Neural crest cell (in vitro differentiated cells): ENCODE data around the gene ZBP1. TPM values are rescaled to one million over a fixed set of nuclear protein-coding genes. Genes with fewer than 3 reads are reported as not detected.

Source experiments
- DNase-seq: peaks from one replicate; pipeline ENCODE4 v3.0.0; 2021; ENCODE audit warnings: low read depth, mixed read lengths, low spot score
- H3K27ac Mint-ChIP-seq: one replicate; pipeline ENCODE4 v1.8.0; 2021; ENCODE audit warnings: mild to moderate bottlenecking, mixed read lengths; ENCODE audit not compliant: unreplicated experiment
- H3K27me3 Mint-ChIP-seq: 2 replicates; pipeline ENCODE4 v1.8.0; 2021; ENCODE audit warnings: low read depth, mild to moderate bottlenecking, mixed read lengths
- H3K36me3 Mint-ChIP-seq: 2 replicates; pipeline ENCODE4 v1.8.0; 2021; ENCODE audit warnings: low read depth, mild to moderate bottlenecking, mixed read lengths
- H3K4me1 Mint-ChIP-seq: 2 replicates; pipeline ENCODE4 v1.8.0; 2021; ENCODE audit warnings: mixed read lengths
- H3K4me3 Mint-ChIP-seq: one replicate; pipeline ENCODE4 v1.8.0; 2021; ENCODE audit warnings: mild to moderate bottlenecking, mixed read lengths
- H3K9me3 Mint-ChIP-seq: 2 replicates; pipeline ENCODE4 v1.8.0; 2021; ENCODE audit warnings: mixed read lengths
- total RNA-seq: library from RNA; stranded (reverse); gene quantifications from 2 replicates; pipeline ENCODE4 v1.2.1, GENCODE V29; 2021
- TF ChIP-seq, protein P1 (sequence below): fragments of 200-600 bp; sonication (generic); conservative IDR thresholded peaks from 2 replicates; pipeline ENCODE4 v1.5.0; 2021; ENCODE audit warnings: antibody characterized with exemption, mild to moderate bottlenecking

The ZBP1 gene
- total RNA-seq, 1 donor from 2014 or later: not detected

DNA sequence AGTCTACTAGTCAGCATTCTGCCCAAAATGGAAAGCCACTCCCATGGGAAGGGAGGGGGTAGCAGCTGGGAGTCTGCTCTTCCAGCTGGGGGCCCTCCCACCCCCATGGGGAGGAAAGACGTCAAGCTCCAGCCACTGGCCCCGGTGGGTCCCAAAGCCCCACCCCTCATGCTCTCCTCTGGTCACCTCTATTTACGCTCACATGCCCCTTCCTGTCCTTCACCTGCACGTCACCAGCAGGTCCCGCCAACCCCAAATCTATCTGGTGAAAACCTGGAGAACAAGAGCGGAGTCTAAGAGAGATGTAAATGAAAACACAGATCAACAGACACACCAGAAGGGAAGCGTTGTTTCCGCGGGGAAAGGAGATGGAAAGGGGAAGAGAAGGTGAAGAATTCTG is 30.0 kb upstream of the ZBP1 start:
- Mint-ChIP-seq H3K9me3 (no peaks in the 10 kb centered on the region), H3K4me1 (peaks cover 5% of the 10 kb centered on the region), H3K4me3 (no peak overlapping the region), H3K36me3 (peaks cover 3% of the 10 kb centered on the region), H3K27me3 (peaks cover 5% of the 10 kb centered on the region), H3K27ac (no peak overlapping the region)
- TF ChIP-seq, protein P1, sequence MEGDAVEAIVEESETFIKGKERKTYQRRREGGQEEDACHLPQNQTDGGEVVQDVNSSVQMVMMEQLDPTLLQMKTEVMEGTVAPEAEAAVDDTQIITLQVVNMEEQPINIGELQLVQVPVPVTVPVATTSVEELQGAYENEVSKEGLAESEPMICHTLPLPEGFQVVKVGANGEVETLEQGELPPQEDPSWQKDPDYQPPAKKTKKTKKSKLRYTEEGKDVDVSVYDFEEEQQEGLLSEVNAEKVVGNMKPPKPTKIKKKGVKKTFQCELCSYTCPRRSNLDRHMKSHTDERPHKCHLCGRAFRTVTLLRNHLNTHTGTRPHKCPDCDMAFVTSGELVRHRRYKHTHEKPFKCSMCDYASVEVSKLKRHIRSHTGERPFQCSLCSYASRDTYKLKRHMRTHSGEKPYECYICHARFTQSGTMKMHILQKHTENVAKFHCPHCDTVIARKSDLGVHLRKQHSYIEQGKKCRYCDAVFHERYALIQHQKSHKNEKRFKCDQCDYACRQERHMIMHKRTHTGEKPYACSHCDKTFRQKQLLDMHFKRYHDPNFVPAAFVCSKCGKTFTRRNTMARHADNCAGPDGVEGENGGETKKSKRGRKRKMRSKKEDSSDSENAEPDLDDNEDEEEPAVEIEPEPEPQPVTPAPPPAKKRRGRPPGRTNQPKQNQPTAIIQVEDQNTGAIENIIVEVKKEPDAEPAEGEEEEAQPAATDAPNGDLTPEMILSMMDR: no peak
- no peak for DNase-seq

GRCh38 chr20:57649617-57650015 is 29.4 kb upstream of the ZBP1 start:
- H3K4me3 Mint-ChIP-seq: no peak overlapping the region
- DNase-seq: no peak
- no peak overlapping the region for H3K27ac Mint-ChIP-seq

DNA sequence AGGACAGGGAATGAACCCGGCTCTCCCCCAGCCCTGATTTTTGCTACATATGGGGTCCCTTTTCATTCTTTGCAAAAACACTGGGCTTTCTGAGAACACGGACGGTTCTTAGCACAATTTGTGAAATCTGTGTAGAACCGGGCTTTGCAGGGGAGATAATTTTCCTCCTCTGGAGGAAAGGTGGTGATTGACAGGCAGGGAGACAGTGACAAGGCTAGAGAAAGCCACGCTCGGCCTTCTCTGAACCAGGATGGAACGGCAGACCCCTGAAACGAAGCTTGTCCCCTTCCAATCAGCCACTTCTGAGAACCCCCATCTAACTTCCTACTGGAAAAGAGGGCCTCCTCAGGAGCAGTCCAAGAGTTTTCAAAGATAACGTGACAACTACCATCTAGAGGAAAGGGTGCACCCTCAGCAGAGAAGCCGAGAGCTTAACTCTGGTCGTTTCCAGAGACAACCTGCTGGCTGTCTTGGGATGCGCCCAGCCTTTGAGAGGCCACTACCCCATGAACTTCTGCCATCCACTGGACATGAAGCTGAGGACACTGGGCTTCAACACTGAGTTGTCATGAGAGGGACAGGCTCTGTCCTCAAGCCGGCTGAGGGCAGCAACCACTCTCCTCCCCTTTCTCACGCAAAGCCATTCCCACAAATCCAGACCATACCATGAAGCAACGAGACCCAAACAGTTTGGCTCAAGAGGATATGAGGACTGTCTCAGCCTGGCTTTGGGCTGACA is 28.8 kb upstream of the ZBP1 start:
- no peaks in the 10 kb centered on the region for H3K4me1 Mint-ChIP-seq
- peaks cover 6% of the 10 kb centered on the region for H3K9me3 Mint-ChIP-seq
- peaks cover 2% of the 10 kb centered on the region for H3K27me3 Mint-ChIP-seq
- no peak for DNase-seq
- TF ChIP-seq, protein P1: no peak
- no peak overlapping the region for H3K4me3 Mint-ChIP-seq
- H3K27ac Mint-ChIP-seq: no peak overlapping the region
- peaks cover 3% of the 10 kb centered on the region for H3K36me3 Mint-ChIP-seq

More at GRCh38 chr20:57649617-57650015, 29.4 kb upstream of the ZBP1 start:
- TF ChIP-seq, protein P1: no peak
- Mint-ChIP-seq H3K36me3 (peaks cover 3% of the 10 kb centered on the region), H3K4me1 (peaks cover 5% of the 10 kb centered on the region), H3K27me3 (peaks cover 5% of the 10 kb centered on the region), H3K9me3 (peaks cover 3% of the 10 kb centered on the region)

DNA sequence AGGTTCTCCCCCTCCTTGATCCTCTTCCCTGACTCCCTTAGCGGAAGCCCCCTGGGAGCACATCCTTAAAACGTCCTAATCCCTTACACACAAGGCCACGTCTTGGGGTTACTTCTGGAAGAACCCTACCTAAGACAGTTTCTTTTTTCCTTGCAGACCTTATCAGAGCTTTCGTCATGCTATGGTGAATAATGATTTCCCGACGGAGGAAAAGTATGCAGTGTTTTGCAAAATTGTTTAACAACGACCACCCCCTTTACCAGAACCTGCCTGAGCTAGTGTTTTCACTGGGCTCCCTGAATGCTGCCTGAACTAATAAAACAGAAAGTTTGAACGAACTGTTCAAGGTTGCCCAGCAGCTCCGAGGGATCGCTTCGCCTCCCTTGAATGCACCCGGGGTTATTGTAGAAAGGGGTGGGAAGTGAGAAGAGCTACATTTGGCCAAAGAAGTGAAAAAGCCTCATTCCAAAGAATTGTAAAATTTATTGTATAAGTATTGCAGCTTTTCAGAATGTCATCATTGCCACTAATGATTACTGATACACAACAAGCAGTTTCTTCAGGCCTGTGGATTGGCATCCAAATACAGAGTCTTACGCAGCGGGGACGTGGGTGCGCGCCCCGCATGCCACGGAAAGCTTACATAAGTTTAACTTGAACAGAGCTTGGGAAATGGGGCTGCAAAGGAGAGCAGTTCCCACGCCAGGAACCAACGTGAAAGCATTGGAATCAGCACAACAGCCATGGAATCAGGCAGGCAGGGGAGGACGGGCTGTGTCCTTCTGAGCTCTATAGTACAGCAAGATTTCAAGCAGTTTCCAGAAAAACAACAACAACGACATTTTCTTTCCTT is 27.9 kb upstream of the ZBP1 start:
- H3K4me1 Mint-ChIP-seq: no peaks in the 10 kb centered on the region
- H3K36me3 Mint-ChIP-seq: peaks cover 3% of the 10 kb centered on the region
- H3K9me3 Mint-ChIP-seq: peaks cover 8% of the 10 kb centered on the region
- H3K4me3 Mint-ChIP-seq: no peak overlapping the region
- no peak overlapping the region for H3K27ac Mint-ChIP-seq
- TF ChIP-seq, protein P1: no peak
- H3K27me3 Mint-ChIP-seq: peaks cover 2% of the 10 kb centered on the region
- no peak for DNase-seq

DNA sequence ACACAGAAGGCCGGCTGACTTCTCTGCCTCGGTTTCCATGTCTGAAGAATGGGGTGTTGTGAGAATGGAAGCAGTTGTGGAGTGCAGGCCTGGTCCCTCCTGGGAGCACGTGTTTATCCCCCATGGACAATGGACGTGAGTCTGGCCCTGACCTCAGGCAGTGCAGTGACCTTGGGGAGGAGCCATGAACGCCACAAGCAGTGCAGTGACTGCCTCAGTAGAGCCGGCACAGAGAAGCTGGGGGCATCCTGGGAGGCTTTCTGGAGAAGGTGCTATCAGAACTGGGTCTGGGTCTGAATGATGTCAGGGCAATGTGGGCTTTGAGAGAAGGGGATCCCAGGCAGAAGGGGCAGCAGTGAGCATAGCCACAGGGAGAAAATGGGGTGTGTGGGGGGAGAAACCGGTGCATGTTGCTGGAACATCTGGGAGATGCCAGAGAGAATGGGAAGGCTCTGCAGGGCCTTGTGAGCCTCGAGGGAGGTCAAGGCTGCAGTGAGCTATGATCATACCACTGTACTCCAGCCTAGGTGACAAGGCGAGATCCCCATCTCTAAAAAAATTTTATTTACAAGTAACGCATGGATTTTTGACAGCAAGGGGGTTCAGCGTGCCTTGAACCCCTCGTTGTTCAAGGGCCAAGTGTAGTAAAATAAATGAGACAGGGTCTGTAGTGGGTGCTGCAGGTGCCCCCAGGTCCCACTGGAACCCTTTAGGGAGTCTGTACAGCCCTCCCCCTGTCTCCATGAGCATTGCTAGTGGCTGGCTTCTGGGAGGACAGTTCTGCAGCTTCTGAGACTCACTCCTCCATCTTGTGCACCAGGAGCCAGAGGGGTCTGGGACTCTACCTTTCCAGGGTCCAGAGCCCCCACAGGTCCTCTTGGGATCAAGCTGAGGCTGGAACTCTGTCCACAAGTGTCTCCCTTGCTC is 27.0 kb upstream of the ZBP1 start:
- H3K27ac Mint-ChIP-seq: no peak overlapping the region
- no peak for DNase-seq
- H3K4me3 Mint-ChIP-seq: no peak overlapping the region
- no peaks in the 10 kb centered on the region for H3K4me1 Mint-ChIP-seq
- H3K27me3 Mint-ChIP-seq: peaks cover 2% of the 10 kb centered on the region
- peaks cover 10% of the 10 kb centered on the region for H3K9me3 Mint-ChIP-seq
- H3K36me3 Mint-ChIP-seq: peaks cover 3% of the 10 kb centered on the region
- TF ChIP-seq, protein P1: no peak
